Measurements from ENCODE around the gene TNPO1.

Gene TNPO1

DNA sequence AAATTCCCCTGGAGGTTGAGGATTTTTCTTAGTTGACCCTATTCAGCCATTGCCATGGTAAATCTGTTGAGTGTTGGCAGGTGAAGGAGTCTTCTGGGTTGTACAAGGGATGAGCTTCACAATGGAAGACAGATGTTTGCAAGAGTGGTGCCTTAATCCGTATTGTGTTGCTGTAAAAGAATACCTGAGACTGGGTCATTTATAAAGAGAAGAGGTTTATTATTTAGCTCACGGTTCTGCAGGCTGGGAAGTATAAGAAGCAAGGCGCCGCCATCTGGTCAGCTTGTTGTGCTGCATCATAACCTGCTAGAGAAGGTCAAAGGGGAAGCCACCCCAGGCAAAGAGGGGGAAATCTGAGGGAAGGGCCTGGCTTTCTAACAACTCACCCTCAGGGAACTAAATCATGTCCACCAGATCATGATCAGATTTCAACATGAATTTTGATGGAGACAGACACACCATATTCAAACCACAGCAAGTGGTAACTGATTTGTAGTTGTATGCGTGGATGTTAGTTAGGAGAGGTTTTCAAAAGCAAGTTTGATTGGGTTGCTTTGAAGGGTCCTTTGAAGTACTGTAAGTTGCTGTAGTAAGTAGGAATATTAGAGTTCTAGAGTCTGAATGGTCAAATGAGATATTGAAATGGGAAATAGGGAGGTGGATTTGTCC is 2.5 kb downstream of the TNPO1 start:
- peak in 1 of 2 experiments; percentile 41 for DNase-seq

DNA sequence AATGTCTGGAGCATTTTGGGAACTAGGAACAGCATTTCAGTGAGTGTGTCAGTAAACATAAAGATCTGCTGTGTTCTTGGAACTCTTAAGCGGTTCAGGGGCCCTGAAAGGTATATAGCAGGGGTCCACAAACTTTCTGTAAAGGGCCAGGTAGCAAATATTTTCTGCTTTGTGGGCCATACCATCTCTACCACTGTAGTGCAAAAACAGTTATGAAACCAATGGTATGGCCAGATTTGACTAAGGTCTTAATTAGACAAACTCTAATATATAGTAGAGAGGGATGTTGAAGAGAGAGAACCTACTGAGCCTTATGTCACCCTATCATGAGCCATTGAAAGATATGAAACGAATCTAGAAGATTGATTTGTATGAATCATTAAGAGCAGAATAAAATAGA is 5.3 kb downstream of the TNPO1 start:
- DNase-seq: no peak

DNA sequence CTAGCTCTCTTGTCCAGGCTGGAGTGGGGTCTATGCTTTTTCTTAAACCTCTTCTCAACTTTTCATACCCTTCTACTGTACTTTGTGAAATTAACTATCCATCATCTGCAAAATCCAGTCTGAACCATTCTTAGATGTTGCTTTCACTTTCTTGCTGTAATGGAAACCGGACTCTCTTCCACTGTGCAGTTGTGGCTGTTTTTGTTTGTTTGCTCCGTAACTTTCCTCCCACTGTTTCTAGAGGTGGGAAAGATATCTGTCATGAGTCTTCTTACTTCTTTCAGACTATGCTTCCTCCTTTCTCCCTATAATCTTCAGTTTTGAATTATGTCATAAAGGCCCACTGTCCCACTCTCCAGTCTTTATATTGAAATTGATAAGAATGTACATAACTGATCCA is 6.5 kb downstream of the TNPO1 start:
- DNase-seq: no peak

DNA sequence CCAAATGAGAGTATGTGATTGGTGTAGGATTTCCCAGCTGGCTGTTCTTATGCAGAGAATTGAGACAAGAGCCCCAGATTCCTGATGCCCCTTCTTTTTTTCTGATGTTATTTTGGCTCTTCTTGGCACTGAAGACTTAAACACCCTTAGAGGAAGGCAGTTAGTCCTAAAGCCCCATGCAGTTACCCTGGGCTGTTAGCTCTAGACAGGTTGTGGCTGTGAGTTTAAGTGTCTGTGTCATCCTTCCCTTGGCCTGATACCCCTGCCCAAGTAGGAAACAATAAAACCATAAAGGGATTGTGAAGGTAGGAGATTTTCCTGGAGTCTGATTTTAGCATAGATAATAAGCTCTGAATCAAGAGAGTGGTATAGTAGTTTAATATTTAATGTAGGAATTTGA is 13.2 kb downstream of the TNPO1 start:
- DNase-seq: no peak

DNA sequence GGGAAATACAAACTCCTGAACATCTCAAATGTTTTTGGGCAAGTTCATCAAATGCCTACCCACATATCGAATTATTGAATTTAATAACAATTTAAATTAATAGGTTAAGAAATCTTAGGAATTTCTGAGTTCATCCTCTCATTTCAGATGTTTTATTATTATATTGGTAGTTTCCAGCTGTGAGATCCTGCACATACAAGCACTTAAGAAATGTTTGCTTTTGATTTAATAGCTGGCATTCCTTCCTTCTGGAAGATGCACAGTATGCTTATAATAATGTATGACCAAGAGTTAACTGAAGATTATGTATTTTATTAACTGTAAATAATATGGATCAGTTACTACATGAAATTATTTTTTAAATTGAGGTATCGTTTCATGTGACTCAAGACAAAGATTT is 13.9 kb downstream of the TNPO1 start:
- no peak for DNase-seq

DNA sequence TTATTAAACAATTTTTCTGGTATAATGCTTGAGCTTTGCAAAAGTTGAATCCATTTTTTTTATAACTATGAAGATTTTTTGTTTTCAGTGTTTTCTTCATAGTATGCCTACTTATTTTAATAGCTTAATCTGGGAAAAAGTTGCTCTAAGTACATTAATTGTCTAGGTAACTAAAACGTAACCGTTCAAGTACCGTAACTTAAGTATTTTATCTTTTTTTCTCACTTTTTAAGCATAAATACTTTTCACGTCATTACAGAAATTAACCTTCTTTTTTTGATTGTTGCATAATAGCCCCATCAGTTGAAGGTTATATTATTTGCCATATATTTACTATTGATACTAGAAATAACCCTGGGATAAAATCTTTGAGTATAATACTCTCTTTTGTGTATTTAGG is 15.2 kb downstream of the TNPO1 start:
- DNase-seq: no peak

DNA sequence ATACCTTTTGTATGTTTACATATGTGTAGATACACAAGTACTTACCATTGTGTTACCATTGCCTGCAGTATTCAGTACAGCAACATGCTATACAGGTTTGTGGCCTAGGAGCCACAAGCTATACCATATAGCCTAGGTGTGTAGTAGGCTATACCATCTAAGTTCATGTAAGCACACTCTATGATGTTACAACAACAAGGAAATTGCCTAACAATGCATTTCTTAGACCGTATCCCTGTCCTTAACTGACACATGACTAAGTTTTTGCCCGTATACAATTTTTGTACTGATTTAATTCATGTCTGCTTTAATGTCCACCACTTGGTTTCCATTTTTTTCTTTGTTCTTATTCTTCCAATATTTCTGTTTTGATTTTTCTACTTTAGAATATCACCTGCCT is 18.5 kb downstream of the TNPO1 start:
- DNase-seq: no peak

DNA sequence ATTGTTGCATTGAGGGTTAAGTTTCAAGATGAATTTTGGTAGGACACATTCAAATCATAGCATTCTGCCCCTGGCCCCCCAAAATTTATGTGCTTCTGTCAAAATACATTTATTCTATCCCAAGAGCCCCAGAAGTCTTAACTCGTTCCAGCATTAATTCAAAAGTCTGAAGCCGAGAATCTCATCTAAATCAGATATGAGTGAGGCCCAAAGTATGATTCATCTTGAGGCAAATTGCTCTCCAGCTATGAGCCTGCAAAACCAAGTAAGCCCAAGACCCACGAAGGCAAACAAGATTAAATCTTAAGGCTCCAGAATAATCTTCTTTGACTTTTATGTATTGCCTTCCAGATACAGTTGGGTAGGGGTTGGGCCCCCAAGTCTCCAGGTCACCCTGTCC is 19.2 kb downstream of the TNPO1 start:
- no peak for DNase-seq

DNA sequence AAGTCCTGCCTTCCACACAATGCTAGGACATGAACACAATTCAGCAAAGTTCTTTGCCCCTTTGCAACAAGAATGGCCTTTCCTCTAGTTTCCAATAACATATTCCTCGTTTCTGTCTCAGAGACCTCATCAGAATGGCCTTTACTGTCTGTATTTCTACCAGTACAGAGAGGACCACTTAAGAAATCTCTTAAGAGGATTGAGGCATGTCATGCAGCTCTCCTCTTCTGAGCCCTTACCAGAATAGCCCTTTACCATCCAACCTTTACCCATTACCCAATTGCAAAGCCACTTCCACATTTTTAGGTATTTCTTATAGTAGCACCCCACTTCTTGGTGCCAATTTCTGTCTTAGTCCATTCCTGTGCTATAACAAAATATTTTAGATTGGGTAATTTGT is 20.3 kb downstream of the TNPO1 start:
- DNase-seq: no peak

DNA sequence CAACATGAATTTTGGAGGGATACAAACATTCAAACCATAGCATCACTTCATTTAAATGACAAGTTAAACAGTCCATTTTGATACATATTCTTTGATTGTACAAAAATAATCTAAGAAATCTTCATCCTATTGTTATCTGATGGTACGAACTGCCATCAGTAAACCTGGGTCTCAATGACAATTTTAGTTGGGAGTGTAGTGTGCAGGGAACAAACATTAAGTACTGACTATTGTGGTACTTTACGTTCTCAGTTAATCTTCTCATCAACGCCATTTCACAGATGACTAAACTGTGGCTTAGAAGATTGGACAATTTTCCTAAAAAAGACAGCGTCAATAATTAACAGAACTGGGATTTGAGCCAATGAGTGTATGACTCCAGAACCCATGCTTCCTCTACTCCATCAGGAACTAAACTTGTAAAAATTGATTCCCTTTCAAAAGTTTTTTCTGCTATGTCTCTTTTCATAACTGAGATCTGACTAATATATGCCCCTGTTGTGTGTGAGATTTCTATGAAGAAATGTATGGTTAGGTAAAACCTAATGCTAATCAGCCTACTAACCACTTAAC is 21.1 kb downstream of the TNPO1 start:
- DNase-seq: no peak

DNA sequence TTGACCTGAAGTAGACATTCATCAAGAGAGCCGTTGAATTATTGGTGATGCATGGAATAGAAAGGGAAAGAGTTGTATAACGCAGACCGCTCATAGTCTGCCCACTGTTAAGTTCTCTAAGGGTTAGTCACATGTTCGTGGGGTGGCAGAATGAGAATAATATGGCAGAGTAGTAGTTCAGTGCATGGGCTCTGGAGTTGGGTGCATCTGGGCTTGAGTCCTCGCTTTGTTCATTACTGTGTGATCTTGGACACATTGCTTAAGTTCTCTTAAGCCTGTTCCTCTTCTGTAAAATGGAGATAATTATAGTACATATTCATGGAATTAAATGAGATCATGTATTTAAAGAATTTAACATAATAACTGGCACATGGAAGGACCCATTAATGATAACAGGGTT is 23.6 kb downstream of the TNPO1 start:
- DNase-seq: no peak

DNA sequence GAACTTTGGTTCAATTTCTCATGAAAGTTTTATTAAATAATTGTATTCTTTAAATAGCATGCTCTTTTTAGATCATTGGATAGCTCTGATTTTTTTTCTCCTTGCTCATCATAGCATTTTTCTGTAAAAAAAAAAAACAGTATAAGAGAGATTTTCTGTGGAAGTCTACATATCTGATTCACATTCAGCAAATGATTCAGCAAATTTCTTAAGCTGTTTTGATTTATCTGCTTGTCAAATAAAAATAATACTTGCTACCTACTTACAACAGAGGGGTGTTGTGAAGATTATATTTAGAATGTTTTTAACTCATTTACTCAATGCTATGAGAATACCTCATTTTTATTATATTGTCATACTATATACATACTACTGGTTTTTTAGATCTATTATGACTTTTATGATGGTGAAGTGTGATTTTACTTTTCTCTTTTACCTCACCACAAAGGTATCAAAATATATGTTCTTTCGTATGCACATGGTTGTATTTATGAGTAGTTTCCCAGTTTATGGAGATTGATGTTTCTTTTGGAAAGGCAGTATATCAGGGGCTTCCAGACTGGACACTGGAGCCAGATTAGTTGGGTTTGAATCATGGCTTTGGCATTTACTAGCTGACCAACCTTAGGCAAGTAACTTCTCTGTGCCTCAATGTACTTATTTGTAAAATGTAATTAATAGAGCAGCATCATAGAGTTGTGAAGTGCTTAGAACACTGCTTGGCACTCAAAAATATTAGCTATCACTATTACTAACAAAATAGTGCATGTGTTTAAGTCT is 25.5 kb downstream of the TNPO1 start:
- no peak for DNase-seq

DNA sequence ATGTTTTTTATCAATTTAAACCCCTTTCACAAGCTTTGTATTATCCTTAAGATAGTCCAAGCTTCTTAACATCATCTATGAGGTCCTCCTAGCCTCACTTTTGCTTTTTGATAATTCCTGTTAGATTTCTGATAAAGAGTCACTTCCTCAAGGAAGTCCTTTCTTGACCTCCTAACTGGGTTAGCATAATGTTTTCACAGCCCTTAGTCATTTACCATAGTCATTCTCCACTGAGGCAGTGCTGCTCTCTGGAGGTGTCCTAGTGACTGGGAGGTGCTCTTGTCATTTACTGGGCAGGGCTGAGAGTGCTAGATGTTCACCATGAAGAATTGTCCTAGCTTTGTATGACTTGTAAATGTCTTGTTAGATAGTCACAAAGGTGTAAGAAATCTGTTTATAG is 26.4 kb downstream of the TNPO1 start:
- DNase-seq: no peak

DNA sequence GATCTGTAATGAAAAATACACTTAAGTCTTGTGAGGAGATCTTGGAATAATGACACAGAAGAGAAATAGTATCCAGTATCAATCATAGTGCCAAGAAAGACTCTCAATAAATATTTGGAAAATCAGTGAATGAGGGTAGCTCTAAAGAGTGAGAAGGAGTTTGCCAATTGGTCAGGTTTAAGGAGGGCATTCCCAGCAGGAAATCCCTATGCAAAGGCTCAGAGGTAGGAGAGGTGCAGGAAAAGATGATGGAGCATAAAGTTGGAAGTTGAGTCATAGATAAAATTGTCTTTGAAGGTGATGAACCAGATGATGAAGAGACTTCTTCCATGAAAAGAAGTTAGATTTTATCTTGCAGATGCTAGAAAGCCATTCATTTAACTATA is 27.8 kb downstream of the TNPO1 start:
- no peak for DNase-seq

DNA sequence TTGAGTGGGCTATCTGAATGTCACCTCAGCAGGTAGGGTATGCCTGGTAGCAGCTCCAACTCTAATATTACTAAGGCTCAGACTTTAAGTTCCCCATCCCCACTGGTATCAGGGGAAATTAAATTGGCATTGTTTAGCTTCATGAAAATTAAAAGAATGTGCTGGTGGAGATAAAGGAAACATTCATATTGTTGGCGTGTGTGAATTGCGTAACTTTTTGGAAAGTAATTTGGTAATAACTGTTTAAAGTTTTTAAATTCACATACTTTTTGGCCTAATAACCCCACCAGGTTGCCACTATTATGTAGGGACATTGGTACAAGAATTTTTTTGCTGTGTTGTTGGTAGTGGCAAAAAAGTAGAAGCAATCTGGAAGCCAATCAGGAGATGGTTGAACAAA is 29.4 kb downstream of the TNPO1 start:
- DNase-seq: no peak

DNA sequence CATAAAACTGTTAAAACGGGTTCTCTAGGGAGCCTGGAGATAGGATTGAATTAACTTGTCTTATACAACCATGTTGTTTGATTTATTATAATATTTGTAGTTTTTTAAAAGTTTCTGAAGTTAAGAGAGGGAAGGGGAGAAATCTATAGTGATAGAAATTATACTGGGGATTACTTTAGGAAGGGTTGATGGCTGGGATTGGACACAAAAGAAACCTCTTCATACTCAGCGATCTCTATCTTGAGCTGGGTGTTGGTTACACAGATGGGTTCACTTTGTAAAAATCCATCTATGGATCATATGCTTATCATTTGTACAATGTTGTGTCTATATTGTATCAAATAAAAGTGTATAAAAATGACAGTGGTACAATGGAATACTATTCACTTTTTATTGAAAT is 30.0 kb downstream of the TNPO1 start:
- DNase-seq: no peak

DNA sequence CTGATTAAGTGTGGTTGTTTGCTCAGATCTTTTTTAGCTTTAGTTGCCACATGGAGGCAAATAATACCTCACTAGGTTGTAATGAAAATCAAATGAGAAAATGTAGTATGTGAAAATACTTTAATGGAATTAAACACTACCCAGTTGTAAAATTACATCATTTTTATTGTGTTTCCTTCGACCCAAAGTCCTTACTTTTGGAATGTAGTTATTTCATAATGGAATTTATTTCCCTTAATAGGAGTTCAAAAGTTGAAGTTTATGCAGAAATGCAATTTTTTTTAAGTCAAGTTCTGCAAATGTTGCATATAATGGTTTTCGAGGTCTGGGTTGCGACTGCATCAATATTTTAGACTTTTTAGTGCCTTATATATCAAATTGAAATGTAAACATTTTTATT is 31.0 kb downstream of the TNPO1 start:
- DNase-seq: no peak

DNA sequence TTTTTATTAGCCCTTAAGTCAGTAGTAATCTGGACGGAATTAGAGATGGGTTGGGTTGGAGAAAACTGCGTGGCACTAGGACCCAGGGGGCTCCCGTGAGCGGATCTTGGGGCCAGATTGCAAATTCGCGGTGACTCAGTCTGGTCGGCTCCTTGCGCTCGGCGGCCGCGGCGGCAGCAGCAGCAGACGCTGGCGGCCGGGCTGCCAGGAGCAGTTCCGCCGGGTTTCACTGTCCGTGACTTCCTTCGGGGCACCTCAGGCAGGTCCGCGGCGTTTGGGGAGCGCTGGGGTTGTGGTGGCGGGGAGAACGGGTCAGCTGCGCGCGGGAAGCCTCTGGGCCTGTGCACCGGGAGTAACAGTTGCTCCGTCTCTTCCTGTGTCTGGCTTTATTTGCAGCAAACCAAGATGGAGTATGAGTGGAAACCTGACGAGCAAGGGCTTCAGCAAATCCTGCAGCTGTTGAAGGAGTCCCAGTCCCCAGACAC is 31.6 kb downstream of the TNPO1 start:
- peak; percentile 74 to 86 for DNase-seq

DNA sequence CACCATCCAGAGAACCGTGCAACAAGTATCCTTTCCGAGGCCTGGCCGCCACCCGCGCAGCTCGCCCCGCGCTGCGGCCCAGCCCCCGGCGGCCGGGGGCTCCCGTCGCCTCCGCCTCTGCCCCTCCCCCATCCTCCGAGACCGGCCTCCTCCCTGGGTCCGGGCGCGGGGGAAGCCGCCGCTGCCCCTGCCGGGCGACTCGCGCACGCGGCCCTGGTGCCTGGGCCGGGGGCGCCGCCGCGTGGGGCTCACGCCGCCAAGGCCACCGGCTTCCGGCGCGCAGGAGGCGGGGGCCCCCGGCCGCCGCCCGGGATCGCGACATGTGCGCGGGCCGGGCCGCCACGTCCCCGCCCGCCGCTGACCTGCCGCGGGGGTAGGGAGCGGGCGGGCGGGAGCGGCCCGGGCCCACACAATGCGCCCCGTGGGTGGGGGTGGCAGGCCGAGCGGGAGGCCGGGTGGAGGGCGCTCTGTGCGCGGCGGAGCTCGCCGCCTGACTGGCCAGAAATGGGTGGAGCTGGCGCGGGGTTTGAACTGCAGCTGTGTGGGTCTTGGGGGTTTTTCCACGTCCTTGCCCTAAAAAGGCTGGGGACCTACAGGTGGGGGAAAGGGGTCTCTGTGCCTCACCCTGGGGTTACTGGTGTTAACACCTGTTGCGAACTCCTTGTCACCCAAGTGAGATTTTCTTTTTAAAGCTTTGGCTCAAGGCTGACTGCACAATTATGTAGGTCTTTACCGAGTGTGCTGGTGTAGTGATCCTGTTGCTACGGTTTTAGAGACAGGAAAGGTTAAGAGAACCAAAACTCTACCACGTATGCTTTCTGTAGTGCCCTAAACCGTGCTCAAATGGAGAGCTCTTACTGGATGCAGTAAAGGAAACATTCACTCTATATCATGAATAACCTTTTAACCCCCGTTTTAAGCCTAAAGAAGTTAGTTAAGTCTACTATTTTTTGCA is 32.3 kb downstream of the TNPO1 start:
- DNase-seq: peak in 1 of 2 experiments; percentile 34

DNA sequence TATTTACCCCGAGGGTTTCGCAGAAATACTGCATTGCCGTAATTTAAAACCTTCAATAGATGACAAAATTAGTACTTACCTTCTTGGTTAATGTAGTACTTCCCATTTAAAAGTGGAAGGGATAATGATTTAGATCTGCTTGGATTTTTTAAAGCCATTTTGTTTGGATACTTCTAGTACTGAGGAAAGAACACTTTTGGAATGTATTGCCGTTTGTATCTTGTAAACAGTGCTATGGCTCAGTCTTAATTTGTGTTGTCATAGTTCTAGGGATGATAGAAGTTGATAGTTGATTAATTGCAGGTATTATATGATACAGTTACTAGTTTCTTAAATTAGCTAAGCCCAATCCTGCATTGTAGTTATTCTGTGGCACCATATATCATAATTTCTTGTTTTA is 33.1 kb downstream of the TNPO1 start:
- DNase-seq: no peak

DNA sequence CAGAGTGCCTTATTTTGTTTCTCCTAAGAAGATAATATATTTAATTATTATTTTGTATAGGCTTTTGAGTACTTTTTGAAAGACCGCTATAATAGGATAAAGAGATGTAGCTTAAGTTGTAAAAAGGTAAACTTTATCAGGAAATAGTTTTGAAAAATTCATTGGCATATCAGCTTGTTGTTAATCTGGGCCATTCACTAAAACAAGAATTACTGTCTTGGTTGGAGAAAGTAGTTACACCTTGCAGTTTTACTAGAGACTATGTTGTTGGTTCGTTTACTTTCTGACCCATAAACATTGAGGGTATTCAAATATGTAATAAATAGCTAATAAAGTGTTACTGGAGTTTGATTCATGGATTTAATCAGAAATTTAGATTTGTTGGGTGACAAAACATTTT is 33.7 kb downstream of the TNPO1 start:
- DNase-seq: no peak

DNA sequence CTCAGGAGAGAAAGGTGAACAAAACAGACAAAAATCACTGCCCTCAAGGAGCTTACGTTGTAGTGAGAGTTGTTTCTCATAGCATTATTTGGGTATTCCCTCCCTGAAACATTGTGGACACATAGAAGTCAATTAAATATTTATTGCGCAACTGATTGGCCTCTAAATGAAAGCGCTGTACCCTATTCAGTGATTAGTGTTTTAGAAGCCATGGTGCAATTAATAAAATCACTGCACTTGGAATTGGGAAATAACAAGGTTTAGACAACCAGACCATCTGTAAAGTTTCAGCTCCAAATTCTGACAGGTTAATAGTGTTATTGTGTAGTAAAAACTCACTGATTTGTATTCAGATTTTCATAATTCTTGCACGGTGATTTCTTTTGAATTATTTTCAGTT is 35.9 kb downstream of the TNPO1 start:
- no peak for DNase-seq

DNA sequence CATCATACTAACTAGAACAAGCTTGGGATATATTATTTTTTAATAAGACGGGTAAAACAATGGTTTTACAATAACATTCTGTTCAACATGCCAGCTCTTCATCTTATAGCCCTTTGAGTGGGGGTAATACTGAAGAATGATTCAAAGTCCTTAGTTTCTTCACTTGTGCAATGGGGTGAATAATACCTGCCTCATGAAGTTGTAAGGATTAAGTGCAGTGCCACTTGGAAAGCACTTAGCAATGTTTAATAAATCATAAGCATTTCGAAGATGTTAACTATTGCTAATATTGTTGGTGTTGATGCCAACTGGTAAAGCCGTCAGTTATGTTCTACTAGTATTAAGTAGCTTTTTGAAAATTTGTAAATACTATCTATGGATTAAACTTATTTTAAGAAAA is 38.0 kb downstream of the TNPO1 start:
- no peak for DNase-seq

Data from NCI-H446 (cell line).